ENCODE data around the gene TMCO5A.

GRCh38 chr15:37891766-37892368 lies 42.6 kb upstream of the TMCO5A start:
- TF ChIP-seq CTCF (IDR thresholded peaks at IDR 0.05) (peak; percentile 83), ZFX (IDR thresholded peaks at IDR 0.05; ENCODE audit: borderline replicate concordance) (no peak)
